ENCODE results near the gene MARCKSL1. TPM values are rescaled to one million over a fixed set of nuclear protein-coding genes. Genes with fewer than 3 reads are reported as not detected.

Gene MARCKSL1
- total and polyA plus RNA-seq, 2 of the 8 experiments (the other 6 are each of a cell fraction or from before 2014, with no cell fraction given), result 536 to 558 TPM

GRCh38 chr1:32345289-32345827 lies 9.3 kb upstream of the MARCKSL1 start (continued):
- TF ChIP-seq, protein P1, sequence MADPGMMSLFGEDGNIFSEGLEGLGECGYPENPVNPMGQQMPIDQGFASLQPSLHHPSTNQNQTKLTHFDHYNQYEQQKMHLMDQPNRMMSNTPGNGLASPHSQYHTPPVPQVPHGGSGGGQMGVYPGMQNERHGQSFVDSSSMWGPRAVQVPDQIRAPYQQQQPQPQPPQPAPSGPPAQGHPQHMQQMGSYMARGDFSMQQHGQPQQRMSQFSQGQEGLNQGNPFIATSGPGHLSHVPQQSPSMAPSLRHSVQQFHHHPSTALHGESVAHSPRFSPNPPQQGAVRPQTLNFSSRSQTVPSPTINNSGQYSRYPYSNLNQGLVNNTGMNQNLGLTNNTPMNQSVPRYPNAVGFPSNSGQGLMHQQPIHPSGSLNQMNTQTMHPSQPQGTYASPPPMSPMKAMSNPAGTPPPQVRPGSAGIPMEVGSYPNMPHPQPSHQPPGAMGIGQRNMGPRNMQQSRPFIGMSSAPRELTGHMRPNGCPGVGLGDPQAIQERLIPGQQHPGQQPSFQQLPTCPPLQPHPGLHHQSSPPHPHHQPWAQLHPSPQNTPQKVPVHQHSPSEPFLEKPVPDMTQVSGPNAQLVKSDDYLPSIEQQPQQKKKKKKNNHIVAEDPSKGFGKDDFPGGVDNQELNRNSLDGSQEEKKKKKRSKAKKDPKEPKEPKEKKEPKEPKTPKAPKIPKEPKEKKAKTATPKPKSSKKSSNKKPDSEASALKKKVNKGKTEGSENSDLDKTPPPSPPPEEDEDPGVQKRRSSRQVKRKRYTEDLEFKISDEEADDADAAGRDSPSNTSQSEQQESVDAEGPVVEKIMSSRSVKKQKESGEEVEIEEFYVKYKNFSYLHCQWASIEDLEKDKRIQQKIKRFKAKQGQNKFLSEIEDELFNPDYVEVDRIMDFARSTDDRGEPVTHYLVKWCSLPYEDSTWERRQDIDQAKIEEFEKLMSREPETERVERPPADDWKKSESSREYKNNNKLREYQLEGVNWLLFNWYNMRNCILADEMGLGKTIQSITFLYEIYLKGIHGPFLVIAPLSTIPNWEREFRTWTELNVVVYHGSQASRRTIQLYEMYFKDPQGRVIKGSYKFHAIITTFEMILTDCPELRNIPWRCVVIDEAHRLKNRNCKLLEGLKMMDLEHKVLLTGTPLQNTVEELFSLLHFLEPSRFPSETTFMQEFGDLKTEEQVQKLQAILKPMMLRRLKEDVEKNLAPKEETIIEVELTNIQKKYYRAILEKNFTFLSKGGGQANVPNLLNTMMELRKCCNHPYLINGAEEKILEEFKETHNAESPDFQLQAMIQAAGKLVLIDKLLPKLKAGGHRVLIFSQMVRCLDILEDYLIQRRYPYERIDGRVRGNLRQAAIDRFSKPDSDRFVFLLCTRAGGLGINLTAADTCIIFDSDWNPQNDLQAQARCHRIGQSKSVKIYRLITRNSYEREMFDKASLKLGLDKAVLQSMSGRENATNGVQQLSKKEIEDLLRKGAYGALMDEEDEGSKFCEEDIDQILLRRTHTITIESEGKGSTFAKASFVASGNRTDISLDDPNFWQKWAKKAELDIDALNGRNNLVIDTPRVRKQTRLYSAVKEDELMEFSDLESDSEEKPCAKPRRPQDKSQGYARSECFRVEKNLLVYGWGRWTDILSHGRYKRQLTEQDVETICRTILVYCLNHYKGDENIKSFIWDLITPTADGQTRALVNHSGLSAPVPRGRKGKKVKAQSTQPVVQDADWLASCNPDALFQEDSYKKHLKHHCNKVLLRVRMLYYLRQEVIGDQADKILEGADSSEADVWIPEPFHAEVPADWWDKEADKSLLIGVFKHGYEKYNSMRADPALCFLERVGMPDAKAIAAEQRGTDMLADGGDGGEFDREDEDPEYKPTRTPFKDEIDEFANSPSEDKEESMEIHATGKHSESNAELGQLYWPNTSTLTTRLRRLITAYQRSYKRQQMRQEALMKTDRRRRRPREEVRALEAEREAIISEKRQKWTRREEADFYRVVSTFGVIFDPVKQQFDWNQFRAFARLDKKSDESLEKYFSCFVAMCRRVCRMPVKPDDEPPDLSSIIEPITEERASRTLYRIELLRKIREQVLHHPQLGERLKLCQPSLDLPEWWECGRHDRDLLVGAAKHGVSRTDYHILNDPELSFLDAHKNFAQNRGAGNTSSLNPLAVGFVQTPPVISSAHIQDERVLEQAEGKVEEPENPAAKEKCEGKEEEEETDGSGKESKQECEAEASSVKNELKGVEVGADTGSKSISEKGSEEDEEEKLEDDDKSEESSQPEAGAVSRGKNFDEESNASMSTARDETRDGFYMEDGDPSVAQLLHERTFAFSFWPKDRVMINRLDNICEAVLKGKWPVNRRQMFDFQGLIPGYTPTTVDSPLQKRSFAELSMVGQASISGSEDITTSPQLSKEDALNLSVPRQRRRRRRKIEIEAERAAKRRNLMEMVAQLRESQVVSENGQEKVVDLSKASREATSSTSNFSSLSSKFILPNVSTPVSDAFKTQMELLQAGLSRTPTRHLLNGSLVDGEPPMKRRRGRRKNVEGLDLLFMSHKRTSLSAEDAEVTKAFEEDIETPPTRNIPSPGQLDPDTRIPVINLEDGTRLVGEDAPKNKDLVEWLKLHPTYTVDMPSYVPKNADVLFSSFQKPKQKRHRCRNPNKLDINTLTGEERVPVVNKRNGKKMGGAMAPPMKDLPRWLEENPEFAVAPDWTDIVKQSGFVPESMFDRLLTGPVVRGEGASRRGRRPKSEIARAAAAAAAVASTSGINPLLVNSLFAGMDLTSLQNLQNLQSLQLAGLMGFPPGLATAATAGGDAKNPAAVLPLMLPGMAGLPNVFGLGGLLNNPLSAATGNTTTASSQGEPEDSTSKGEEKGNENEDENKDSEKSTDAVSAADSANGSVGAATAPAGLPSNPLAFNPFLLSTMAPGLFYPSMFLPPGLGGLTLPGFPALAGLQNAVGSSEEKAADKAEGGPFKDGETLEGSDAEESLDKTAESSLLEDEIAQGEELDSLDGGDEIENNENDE (IDR thresholded peaks at IDR 0.05; ENCODE audit: insufficient replicate concordance, low read length), result no peak
- no peak for TF ChIP-seq POLR2AphosphoS5 (IDR thresholded peaks at IDR 0.05; ENCODE audit: low read depth, low read length)
- no peak for TF ChIP-seq SIN3A (conservative IDR thresholded peaks at IDR 0.05 in 1 of 2, IDR thresholded peaks at IDR 0.05 in 1 of 2; ENCODE audit: low read depth in 1 of 2, low read length in 2 of 2)
- no peak for TF ChIP-seq SP1 (IDR thresholded peaks at IDR 0.05; ENCODE audit: low read depth, low read length)
- TF ChIP-seq EZH2 (IDR thresholded peaks at IDR 0.05; ENCODE audit: low read depth, low read length, severe bottlenecking), result no peak
- TF ChIP-seq TCF12 (IDR thresholded peaks at IDR 0.05; ENCODE audit: low read depth, low read length), result no peak
- no peak for TF ChIP-seq RXRA (IDR thresholded peaks at IDR 0.05; ENCODE audit: insufficient read depth, low read depth, low read length)
- no peak for TF ChIP-seq ZNF274 (IDR thresholded peaks at IDR 0.05; ENCODE audit: borderline replicate concordance, extremely low read depth, low read length)
- no peak for TF ChIP-seq RNF2 (IDR thresholded peaks at IDR 0.05; ENCODE audit: borderline replicate concordance, low read depth, low read length, missing control alignments, poor library complexity, severe bottlenecking)
- no peak for TF ChIP-seq CTBP2 (IDR thresholded peaks at IDR 0.05; ENCODE audit: borderline replicate concordance, insufficient read depth, insufficient read length, low read length)

Measured in H1 (cell line).